K562 (cell line): ENCODE data around the gene CPSF4. TPM values are rescaled to one million over a fixed set of nuclear protein-coding genes. Genes with fewer than 3 reads are reported as not detected.

ENCODE experiments used
- ATAC-seq: fragments of 200-7000 bp; cut with Tn5 transposase; 3 replicates; pipeline ENCODE4 v1.9.1; 2020; ENCODE audit warnings: moderate library complexity
- BruUV-seq: library from RNA; stranded (reverse); fragments of 400-500 nt; replicated peaks from 2 replicates; lab custom pipeline; 2021; lab: Mats Ljungman, UMichigan
- CTCF ChIA-PET: fragments of 300-600 bp; formaldehyde crosslinking; extraction: SDS; loops from one replicate; lab custom pipeline; 2021; ENCODE audit warnings: low intra/inter-chr PET ratio; lab: Yijun Ruan, JAX
- POLR2A ChIA-PET: fragments of 300-600, 350-650 bp; sonication (Branson Sonifier 250); formaldehyde crosslinking; extraction: SDS; loops from one replicate; lab custom pipeline; 2021; ENCODE audit warnings: antibody characterized with exemption, inconsistent platforms; lab: Yijun Ruan, JAX
- DNase-seq, 4 experiments: peaks; one replicate each; pipeline versions ENCODE4 v3.0.0 to v3.0.0-alpha.2; 2011 to 2018; ENCODE audit warnings: low spot score in 3 of 4, mixed read lengths in 3 of 4; ENCODE audit errors: extremely low read depth in 1 of 4
- FAIRE-seq: peaks from 2 replicates; lab custom pipeline; 2011; peaks lifted over from hg19 to GRCh38; lab: Jason Lieb, UNC
- H2AFZ ChIP-seq: 2 replicates; pipeline ENCODE4 v1.6.0; 2011; ENCODE audit warnings: low read depth, low read length, control low read depth, inconsistent platforms
- H3K27ac ChIP-seq: fragments of 200-600 bp; 3 replicates; pipeline ENCODE4 v1.8.0; 2011; ENCODE audit warnings: low read depth, mild to moderate bottlenecking, control low read depth, inconsistent platforms, low read length, moderate library complexity, mixed read lengths; ENCODE audit errors: extremely low read depth
- H3K27me3 ChIP-seq, 2 experiments: fragments of 300-600 bp in 1 of 2; 2 replicates in 1 of 2; 3 replicates in 1 of 2; pipeline versions ENCODE4 v1.6.0 to v1.8.0; 2011; ENCODE audit warnings: inconsistent platforms in 2 of 2, low read length in 2 of 2, mild to moderate bottlenecking in 1 of 2, mixed read lengths in 1 of 2, moderate library complexity in 1 of 2; ENCODE audit not compliant: control insufficient read depth in 2 of 2, insufficient read depth in 2 of 2
- H3K36me3 ChIP-seq: fragments of 300-600 bp; 3 replicates; pipeline ENCODE4 v1.8.0; 2011; ENCODE audit warnings: mild to moderate bottlenecking, low read length, inconsistent platforms; ENCODE audit not compliant: control insufficient read depth, insufficient read depth
- H3K4me1 ChIP-seq, 2 experiments: fragments of 200-600 bp in 1 of 2; replicated peaks in 1 of 2; 2 replicates in 1 of 2; 3 replicates in 1 of 2; pipeline versions ENCODE4 v1.5.1 to v1.8.0; 2011; ENCODE audit warnings: inconsistent platforms in 2 of 2, low read length in 2 of 2, mild to moderate bottlenecking in 1 of 2, mixed read lengths in 1 of 2, moderate library complexity in 1 of 2; ENCODE audit not compliant: control insufficient read depth in 2 of 2, insufficient read depth in 2 of 2
- H3K4me2 ChIP-seq: 2 replicates; pipeline ENCODE4 v1.6.1; 2011; ENCODE audit warnings: low read length, control low read depth, inconsistent platforms, mixed read lengths; ENCODE audit not compliant: insufficient read depth
- H3K4me3 ChIP-seq: fragments of 200-600 bp; sonication (generic), shearing (Covaris generic); 2 replicates; pipeline ENCODE4 v1.5.1; 2016; ENCODE audit warnings: control low read depth, inconsistent platforms
- H3K79me2 ChIP-seq: fragments of 200-600 bp; 3 replicates; pipeline ENCODE4 v1.8.0; 2011; ENCODE audit warnings: low read length, inconsistent platforms; ENCODE audit not compliant: control insufficient read depth, insufficient read depth
- H3K9ac ChIP-seq, 2 experiments: 2 replicates each; pipeline versions ENCODE4 v1.6.0 to v1.6.1; 2011; ENCODE audit warnings: low read depth in 2 of 2, low read length in 2 of 2, control low read depth in 1 of 2, inconsistent platforms in 1 of 2, mild to moderate bottlenecking in 1 of 2, mixed read lengths in 1 of 2; ENCODE audit not compliant: insufficient read depth in 1 of 2
- H3K9me1 ChIP-seq: one replicate; pipeline ENCODE4 v1.6.0; 2011; ENCODE audit warnings: inconsistent platforms, mild to moderate bottlenecking, low read length, moderate library complexity; ENCODE audit not compliant: control insufficient read depth, insufficient read depth
- H3K9me3 ChIP-seq: replicated peaks from 2 replicates; pipeline ENCODE4 v1.5.1; 2011; ENCODE audit warnings: low read depth, low read length, inconsistent platforms; ENCODE audit not compliant: control insufficient read depth, insufficient read depth
- H4K20me1 ChIP-seq: replicated peaks from 2 replicates; pipeline ENCODE4 v1.6.1; 2011; ENCODE audit warnings: low read length, inconsistent platforms, mixed read lengths; ENCODE audit not compliant: control insufficient read depth, insufficient read depth
- CHD1 ChIP-seq: fragments of 200-600 bp; sonication (generic); IDR thresholded peaks from one replicate; pipeline ENCODE4 v1.6.1; 2012; ENCODE audit warnings: mild to moderate bottlenecking, moderate library complexity, low read length, inconsistent platforms
- KAT8 ChIP-seq: fragments of 450-650 bp; IDR thresholded peaks from 2 replicates; pipeline ENCODE4 v1.6.1; 2016; ENCODE audit warnings: low read depth, mild to moderate bottlenecking
- LCOR ChIP-seq: sonication (generic); formaldehyde crosslinking; IDR thresholded peaks from 2 replicates; pipeline ENCODE4 v1.8.0; 2022; ENCODE audit warnings: mild to moderate bottlenecking, missing genetic modification reagents
- MTA1 ChIP-seq: fragments of 450-650 bp; IDR thresholded peaks from 2 replicates; pipeline ENCODE4 v1.6.1; 2017; ENCODE audit warnings: borderline replicate concordance
- NFIC ChIP-seq: fragments of 450-650 bp; IDR thresholded peaks from 2 replicates; pipeline ENCODE4 v1.6.1; 2017; ENCODE audit warnings: mild to moderate bottlenecking, inconsistent platforms
- ZBED1 ChIP-seq: IDR thresholded peaks from 2 replicates; pipeline ENCODE4 v1.6.1; 2014
- ZBTB49 ChIP-seq: sonication (generic); formaldehyde crosslinking; IDR thresholded peaks from 2 replicates; pipeline ENCODE4 v1.8.0; 2022; ENCODE audit warnings: missing genetic modification reagents, mild to moderate bottlenecking, borderline replicate concordance
- WGBS: fragments of 100-300 bp; shearing (Covaris generic); methylation state at CpG from one replicate; pipeline ENCODE4 v1.1.6; 2016; ENCODE audit warnings: low coverage, mixed read lengths; ENCODE audit not compliant: insufficient coverage; ENCODE audit errors: missing lambda C conversion rate; 5-methylcytosine and 5-hydroxymethylcytosine counted together
- in situ Hi-C: fragments of 300-500 bp; cut with MboI; formaldehyde crosslinking; loops from 4 replicates; pipeline ENCODE4 v1.15.0; 2018; ENCODE audit warnings: inconsistent platforms, mixed read lengths
- intact Hi-C: fragments of 100-400 bp; cut with micrococcal nuclease; formaldehyde crosslinking; loops from 2 replicates; pipeline ENCODE4 v1.14.2; 2022
- polyA plus RNA-seq, 8 experiments: library from polyadenylated mRNA; depleted of rRNA in 4 of 8; stranded (reverse) in 5 of 8; unstranded in 3 of 8; fragments of >200 nt; fragmentation: Nextera tagmentation in 2 of 8; fragmentation: Illumina TruSeq in 1 of 8; extraction: Ambion mirVana in 2 of 8; extraction: Trizol in 1 of 8; gene quantifications; 2 replicates each; pipeline versions ENCODE4 v1.2.1 to v1.2.3, GENCODE V29; 2011 to 2014; ENCODE audit warnings: inconsistent platforms in 1 of 8, missing spikeins in 1 of 8
- total RNA-seq, 7 experiments: library from RNA; depleted of rRNA in 6 of 7; stranded (reverse); fragments of >200 nt in 6 of 7; fragmentation: Illumina TruSeq in 2 of 7; extraction: Trizol in 2 of 7; gene quantifications; 2 replicates each; pipeline versions ENCODE4 v1.2.1 to v1.2.3, GENCODE V29; 2011 to 2021; ENCODE audit warnings: low replicate concordance in 1 of 7

The CPSF4 gene
- total and polyA plus RNA-seq, 9 of the 15 experiments (the other 6 are each of a cell fraction or from before 2014, with no cell fraction given): 16.9 to 118 (median 71.7) TPM

DNA sequence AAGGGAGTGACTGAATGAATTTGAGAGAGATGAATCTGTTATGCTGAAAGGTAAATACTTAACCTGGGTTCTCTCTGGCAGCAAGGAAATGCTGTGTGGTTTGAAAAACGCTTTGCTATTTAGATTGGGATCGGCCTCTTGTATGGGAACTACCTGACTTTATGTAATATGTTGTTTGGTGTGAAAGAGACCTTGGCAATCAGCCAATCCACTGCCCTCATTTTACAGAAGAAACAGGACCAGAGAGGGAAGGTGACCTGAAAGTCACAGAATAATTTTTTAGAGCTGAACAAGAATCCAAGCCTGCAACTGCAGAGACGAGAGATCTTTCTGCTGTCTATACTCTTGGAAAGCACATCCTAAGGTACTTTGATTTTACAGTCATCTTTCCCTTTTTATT lies 28.9 kb upstream of the CPSF4 start:
- peaks cover 16 to 20% of the 10 kb centered on the region in 2 experiments; a peak in 4 of 5 replicates for H3K4me1 ChIP-seq
- peak in 1 of 4 experiments; percentile 35 for DNase-seq
- peak overlapping the region; percentile 100 for H3K27ac ChIP-seq
- in situ Hi-C loops (no loop called here), intact Hi-C loops (loop anchor here (2.0 kb wide), 1 partner anchor 35 kb away; the partner anchor contains the start of gene ARPC1B)
- no peaks in the 10 kb centered on the region for H3K9me3 ChIP-seq
- no peak for ATAC-seq
- no peaks in the 10 kb centered on the region for H3K9me1 ChIP-seq
- H3K4me2 ChIP-seq: peak overlapping the region; percentile 99
- peaks cover 69% of the 10 kb centered on the region for H3K79me2 ChIP-seq
- peak overlapping the region; percentile 97 for H3K4me3 ChIP-seq
- no TSS peak for BruUV-seq
- no peaks in the 10 kb centered on the region for H3K27me3 ChIP-seq
- no peak overlapping the region for H2AFZ ChIP-seq
- CTCF ChIA-PET: no interaction called here
- TF ChIP-seq LCOR: peak; percentile 55; the same call in 1 of the 2 replicates
- no peak for TF ChIP-seq MTA1
- peak; percentile 10 for TF ChIP-seq CHD1
- TF ChIP-seq ZBED1: no peak
- TF ChIP-seq NFIC: peak; percentile 93
- TF ChIP-seq ZBTB49 (CRISPR knock-in tag): no peak
- no peak for TF ChIP-seq KAT8
- TF ChIP-seq, all 486 proteins: peak for 3
- 13% methylated on average over 3 of the region's 3 CpGs for WGBS
- Histone ChIP-seq H4K20me1 (peaks cover 28% of the 10 kb centered on the region), H3K9ac (peak overlapping the region; percentile 97 to 100; a peak in 3 of 4 replicates), H3K36me3 (peaks cover 75% of the 10 kb centered on the region)
- no peak for FAIRE-seq
- POLR2A ChIA-PET: interaction anchor here (0.6 to 4.4 kb wide), 8 partner anchors 9 to 1071 kb away, joined by 3 to 53 read pairs (median 10); partner anchors contain the start of gene ZNF655
